NCI-H187 (cell line): ENCODE data around the gene ZNF425.
"Not testable (repeated sequence)": the region's sequence is repeated elsewhere in the genome, so short reads cannot be mapped to it uniquely, and the experiment has no call there.

ENCODE experiments used
- DNase-seq, 2 experiments: peaks; one replicate each; lab custom pipeline; 2025; lab: John Stamatoyannopoulos, UW

ZNF425 gene

DNA sequence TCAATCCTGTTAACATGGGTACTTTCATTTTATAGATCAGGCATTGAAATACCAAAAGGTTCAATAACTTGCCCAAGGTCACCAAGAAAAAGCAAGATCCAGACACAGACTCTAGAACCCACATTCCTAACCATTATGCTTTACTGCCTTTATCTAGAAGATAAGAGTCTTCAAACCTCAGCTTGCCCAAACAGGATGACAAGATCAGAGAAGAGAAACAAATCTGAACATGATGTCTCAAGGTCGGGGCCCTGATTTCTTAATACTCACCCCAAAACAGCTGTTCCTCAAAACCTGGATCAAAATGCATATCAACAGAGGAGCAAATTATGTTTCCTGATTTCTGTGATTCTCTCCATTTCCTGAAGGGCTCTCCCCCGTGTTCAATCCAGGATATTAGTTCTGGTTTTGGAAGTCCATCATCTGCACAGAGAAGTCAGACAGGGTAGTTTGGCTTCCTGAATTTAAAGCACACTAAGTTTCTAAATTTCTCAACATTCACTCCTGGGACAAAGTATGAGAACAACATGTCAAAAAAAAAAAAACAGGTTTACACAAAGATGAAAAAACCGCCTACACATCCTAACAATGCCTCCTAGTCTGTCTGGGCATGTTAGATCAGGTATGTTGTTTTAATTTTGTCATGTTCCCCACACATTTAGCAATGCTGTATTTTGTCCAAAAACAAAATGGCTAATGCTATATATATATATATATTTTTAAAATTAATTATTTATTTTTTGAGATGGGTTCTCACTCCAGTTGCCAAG, 51.8 kb downstream of the ZNF425 start:
- DNase-seq: no peak

DNA sequence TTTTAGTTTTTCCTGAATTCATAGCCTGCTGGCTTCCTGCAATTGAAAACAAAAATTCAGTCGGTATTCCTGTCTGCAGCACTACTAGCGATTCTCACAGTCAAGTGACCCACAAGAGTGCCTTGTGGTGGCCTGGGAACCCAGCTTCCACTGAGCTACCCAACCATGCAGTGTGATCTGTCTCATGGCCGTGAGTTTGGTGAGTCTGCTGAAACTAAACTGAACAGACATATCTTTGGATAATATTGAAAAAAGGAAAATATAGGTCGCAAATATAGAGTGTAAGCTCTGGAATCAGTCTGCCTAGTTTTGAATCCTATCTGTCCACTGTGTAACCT, 53.7 kb downstream of the ZNF425 start:
- DNase-seq: no peak

DNA sequence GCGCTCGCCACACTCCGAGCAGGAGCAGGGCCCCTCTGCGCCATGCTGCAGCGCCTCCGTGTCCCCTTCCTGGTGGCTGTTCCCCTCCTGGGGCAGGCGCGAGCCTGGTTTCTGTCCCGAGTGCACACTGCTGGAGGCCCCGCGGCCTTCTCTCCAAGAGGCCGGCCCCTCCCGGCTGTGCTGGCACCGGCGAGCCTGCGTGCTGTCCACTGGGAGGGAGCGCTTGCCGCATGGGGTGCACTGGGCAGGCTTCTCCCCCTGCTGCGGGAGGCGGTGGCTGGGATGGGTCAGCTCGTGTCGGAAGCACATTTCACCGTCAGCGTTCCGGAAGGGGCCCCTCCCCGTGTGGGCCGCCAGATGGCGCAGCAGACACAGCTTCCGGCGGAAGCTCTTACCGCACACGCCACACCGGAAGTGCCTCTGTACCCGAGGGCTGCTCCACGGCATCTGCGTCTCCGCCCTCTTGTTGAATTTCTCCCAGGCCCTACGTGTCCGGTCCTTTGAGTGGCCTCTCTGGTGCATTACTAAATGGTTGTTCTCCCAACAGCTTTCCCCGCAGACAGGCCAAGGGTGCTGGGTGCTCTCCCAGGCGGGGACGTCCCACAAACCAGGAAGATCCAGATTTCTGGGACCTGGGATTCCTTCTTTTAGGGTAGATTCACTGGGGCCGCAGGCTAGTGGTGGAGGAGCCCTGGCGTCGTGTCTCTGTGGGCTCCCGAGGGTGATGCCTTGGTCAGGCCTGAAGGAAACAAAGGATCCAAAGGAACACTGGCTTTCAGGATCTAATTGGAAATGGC, 54.3 kb downstream of the ZNF425 start:
- no peak for DNase-seq

DNA sequence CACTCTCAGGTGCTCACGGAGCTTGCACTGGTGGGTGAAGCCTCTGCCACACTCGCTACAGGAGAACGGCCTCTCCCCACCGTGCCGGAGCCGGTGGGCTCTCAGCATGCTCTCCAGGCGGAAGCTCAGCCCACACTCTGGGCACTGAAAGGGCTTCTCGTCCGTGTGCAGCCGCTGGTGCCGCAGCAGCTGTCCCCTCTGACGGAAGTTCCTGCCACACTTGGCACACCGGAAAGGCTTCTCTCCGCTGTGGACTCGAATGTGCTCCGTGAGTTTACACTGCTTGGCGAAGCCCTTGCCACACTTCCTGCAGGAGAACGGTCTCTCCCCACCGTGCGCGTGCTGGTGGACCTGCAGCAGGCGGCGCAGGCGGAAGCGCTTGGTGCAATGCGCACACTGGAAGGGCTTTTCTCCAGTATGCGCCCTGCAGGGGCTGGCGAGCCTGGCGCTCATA, 54.9 kb downstream of the ZNF425 start:
- no peak for DNase-seq

DNA sequence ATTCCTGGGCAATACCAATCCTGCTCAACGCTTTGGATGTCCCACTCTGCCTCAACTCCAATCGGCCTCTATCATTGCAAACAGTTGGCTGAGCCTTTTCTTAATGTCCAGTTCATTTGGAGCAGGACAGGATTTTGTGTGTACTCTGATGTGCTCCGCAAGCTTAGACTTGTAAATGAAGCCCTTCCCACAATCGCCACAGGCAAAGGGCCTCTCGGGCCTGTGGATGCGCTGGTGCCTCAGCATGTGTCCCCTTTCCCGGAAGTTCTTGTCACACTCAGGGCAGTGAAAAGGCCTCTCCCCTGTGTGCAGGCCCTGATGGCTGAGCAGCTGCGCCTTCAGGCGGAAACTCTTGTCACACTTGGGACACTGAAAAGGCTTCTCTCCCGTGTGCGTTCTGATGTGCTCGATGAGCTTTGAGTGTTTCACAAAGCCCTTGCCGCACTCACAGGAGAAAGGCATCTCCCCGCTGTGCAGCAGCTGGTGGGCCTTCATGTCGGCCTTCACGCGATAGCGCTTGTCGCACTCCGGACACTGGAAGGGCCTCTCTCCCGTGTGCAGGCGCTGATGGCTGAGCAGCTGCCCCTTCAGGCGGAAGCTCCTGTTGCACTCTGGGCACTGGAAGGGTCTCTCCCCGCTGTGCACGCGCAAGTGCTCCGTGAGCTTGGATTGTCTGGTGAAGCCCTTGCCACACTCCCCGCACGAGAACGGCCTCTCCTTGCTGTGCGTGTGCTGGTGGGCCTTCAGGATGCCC, 55.6 kb downstream of the ZNF425 start:
- DNase-seq: peak; percentile 49 to 52

DNA sequence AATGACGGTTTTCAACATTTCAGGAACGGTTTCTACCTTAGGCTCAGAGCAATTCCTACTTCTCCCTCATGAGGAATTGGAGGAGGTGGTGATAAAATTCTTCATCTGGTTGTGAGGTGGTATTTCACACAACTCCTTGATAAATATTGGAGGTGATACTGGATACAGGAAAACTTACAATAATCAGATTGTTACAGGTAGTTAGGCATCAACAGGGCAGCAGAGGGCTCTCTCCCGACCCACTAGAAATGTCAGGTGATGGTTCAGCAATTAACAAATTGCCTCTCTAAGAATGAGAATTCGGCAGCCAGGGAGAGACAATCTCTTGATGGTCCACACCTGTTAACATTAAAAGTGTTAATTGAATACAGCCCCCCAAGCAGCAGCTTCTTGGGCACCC, 58.3 kb downstream of the ZNF425 start:
- no peak for DNase-seq

DNA sequence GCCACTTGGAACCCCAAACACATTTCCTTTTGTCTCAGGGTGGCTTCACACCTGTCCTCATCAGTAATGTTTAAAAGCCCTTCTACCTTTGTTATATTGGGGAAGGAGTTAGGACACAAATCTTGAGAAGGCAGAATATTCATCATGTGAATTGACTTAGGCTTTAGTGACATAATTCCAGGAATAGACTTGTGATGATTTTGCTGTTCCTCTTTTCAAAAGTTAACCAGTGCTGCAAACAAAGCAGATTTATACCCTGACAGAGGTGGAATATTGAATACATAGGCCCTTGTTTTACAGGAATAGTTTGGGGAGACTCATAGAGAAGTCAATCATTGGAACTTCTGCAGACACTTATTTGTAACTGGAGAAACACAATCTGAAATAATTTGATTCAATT, 62.6 kb downstream of the ZNF425 start:
- DNase-seq: no peak

DNA sequence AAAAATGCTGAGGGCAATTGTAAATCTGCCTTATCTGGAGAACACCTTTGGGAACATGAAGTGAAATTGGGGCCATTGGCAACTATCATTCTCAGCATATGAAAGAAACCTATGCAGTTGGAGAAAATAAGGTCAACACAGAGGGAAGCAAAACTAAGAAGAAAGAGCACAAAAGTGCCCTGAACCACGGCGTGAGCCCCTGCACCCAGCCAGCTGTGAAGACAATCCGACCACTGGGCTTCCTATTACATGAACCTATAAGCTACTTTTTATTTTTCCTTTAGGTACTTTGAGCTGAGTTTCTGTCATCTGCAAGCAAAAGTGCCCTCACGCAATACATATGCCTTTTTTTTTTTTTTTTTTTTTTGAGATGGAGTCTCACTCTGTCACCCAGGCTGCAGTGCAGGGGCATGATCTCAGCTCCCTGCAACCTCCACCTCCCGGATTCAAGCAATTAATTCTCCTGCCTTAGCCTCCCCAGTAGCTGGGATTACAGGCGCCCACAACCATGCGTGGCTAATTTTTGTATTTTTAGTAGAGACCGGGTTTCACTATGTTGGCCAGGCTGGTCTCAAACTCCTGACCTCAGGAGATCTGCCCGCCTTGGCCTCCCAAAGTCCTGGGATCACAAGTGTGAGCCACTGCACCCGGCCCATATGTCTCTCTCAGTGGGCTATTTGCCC, 63.8 kb downstream of the ZNF425 start:
- DNase-seq: not testable (repeated sequence)

DNA sequence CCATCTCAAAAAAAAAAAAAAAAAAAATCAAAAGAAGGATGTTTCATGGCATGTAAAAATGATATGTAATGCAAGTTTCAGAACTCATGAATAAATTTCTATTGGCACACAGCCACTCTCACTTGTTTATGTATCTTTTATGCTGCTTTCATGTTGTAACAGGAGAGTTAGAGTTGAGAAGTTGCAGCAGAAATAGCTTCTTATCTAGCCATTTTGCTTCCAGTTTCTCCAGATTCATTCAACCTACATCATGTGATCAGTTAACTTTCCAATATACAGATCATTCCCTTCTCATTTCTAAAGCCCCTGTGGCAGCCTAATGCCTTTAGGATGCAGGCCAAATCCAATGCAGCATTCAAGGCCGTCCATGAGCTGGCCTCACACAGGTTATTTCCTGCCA, 66.0 kb downstream of the ZNF425 start:
- DNase-seq: no peak

DNA sequence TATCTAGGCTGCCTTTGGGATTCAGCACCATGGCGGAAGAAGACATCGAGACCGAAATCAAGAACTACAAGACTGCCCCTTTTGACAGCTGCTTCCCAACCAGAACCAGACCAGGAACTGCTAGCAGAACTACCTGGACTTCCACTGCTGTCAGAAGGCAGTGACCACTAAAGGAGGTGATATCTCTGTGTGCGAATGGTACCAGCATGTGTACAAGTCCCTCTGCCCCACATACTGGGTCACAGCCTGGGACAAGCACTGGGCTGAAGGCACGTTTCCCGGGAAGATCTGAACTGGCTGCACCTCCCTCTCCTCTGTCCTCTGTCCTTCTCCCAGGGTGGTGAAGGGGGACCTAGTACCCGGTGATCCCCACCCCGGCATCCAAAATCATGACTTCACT, 72.2 kb downstream of the ZNF425 start:
- no peak for DNase-seq

DNA sequence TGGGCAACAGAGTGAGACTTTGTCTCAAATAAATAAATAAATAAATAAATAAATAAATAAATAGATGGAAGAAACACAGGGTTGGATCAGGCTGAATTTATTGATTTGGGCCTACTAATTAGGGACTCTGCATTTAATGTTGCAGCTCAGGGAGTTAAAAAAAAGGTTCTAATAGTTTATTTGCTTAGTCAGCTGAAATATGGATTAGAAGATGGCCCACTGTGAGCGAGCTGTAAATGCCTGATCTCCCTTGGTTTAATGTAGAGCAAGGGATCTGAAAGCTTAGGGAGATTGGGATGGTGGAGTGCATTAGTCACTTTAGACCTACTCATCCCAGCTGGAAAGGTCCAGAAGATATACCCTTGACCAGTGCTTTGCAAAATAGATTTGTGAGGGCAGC, 72.7 kb downstream of the ZNF425 start:
- DNase-seq: no peak
